GM19023 (cell line): ENCODE measurements around the gene ACER3.
"Not testable (repeated sequence)": the region's sequence is repeated elsewhere in the genome, so short reads cannot be mapped to it uniquely, and the experiment has no call there.

ENCODE experiments used
- ATAC-seq: cut with Tn5 transposase; IDR thresholded peaks from one replicate; pipeline ENCODE4 v1.9.1; 2021; ENCODE audit warnings: mild to moderate bottlenecking, moderate library complexity; ENCODE audit not compliant: unreplicated experiment

ACER3 gene

GRCh38 chr11:76919467-76919866 is 58.7 kb downstream of the ACER3 start:
- ATAC-seq: no peak

- ATAC-seq: peak; percentile 63
Measured at GRCh38 chr11:76919887-76920746, 59.4 kb downstream of the ACER3 start.

- no peak for ATAC-seq
Measured at GRCh38 chr11:76927160-76927559, 66.4 kb downstream of the ACER3 start.

GRCh38 chr11:76935042-76935441 is 74.3 kb downstream of the ACER3 start:
- no peak for ATAC-seq

- no peak for ATAC-seq
Measured at GRCh38 chr11:76939219-76939631, 78.5 kb downstream of the ACER3 start.

GRCh38 chr11:76944225-76944624 is 83.5 kb downstream of the ACER3 start:
- no peak for ATAC-seq

GRCh38 chr11:76946223-76946622 is 85.5 kb downstream of the ACER3 start:
- no peak for ATAC-seq

- no peak for ATAC-seq
Measured at GRCh38 chr11:76947190-76947589, 86.5 kb downstream of the ACER3 start.

GRCh38 chr11:76947800-76948199 is 87.1 kb downstream of the ACER3 start:
- ATAC-seq: no peak

GRCh38 chr11:76955459-76956114 is 94.9 kb downstream of the ACER3 start:
- no peak for ATAC-seq

- ATAC-seq: peak; percentile 72
Measured at GRCh38 chr11:76962583-76963416, 102.1 kb downstream of the ACER3 start.

- not testable (repeated sequence) for ATAC-seq
Measured at GRCh38 chr11:76963417-76964168, 102.9 kb downstream of the ACER3 start.

GRCh38 chr11:76972051-76972450 is 111.3 kb downstream of the ACER3 start:
- no peak for ATAC-seq

GRCh38 chr11:76974179-76974891 is 113.6 kb downstream of the ACER3 start:
- ATAC-seq: no peak

GRCh38 chr11:76975513-76975912 is 114.8 kb downstream of the ACER3 start:
- ATAC-seq: no peak

GRCh38 chr11:76977791-76978190 is 117.1 kb downstream of the ACER3 start:
- ATAC-seq: no peak

GRCh38 chr11:76978239-76978638 is 117.5 kb downstream of the ACER3 start:
- ATAC-seq: no peak

GRCh38 chr11:76978818-76979217 is 118.1 kb downstream of the ACER3 start:
- ATAC-seq: no peak

GRCh38 chr11:76980196-76980595 is 119.5 kb downstream of the ACER3 start:
- ATAC-seq: no peak

GRCh38 chr11:76984743-76985142 is 124.0 kb downstream of the ACER3 start:
- no peak for ATAC-seq
